ENCODE data around the gene SNRNP35.
"Not testable (repeated sequence)": the region's sequence is repeated elsewhere in the genome, so short reads cannot be mapped to it uniquely, and the experiment has no call there.

The SNRNP35 gene

GRCh38 chr12:123488539-123489230, 30.7 kb downstream of the SNRNP35 start:
- H3K4me3 ChIP-seq (ENCODE audit: low read depth, low read length): no peak overlapping the region

GRCh38 chr12:123489580-123489979, 31.6 kb downstream of the SNRNP35 start:
- no peak overlapping the region for H3K4me3 ChIP-seq (ENCODE audit: low read depth, low read length)

GRCh38 chr12:123490089-123490488, 32.1 kb downstream of the SNRNP35 start:
- no peak overlapping the region for H3K4me3 ChIP-seq (ENCODE audit: low read depth, low read length)

- no peak overlapping the region for H3K4me3 ChIP-seq (ENCODE audit: low read depth, low read length)
Measured at GRCh38 chr12:123491056-123491455, 33.1 kb downstream of the SNRNP35 start.

- H3K4me3 ChIP-seq (ENCODE audit: low read depth, low read length): no peak overlapping the region
Measured at GRCh38 chr12:123491481-123491880, 33.5 kb downstream of the SNRNP35 start.

GRCh38 chr12:123492339-123493039, 34.5 kb downstream of the SNRNP35 start:
- not testable (repeated sequence) for H3K4me3 ChIP-seq (ENCODE audit: low read depth, low read length)

GRCh38 chr12:123494124-123494851, 36.3 kb downstream of the SNRNP35 start:
- H3K4me3 ChIP-seq (ENCODE audit: low read depth, low read length): no peak overlapping the region

- H3K4me3 ChIP-seq (ENCODE audit: low read depth, low read length): no peak overlapping the region
Measured at GRCh38 chr12:123497065-123497464, 39.1 kb downstream of the SNRNP35 start.

- no peak overlapping the region for H3K4me3 ChIP-seq (ENCODE audit: low read depth, low read length)
Measured at GRCh38 chr12:123498126-123498825, 40.3 kb downstream of the SNRNP35 start.

GRCh38 chr12:123499332-123499731, 41.4 kb downstream of the SNRNP35 start:
- no peak overlapping the region for H3K4me3 ChIP-seq (ENCODE audit: low read depth, low read length)

- H3K4me3 ChIP-seq (ENCODE audit: low read depth, low read length): no peak overlapping the region
Measured at GRCh38 chr12:123502163-123502704, 44.3 kb downstream of the SNRNP35 start.

GRCh38 chr12:123506059-123506842, 48.3 kb downstream of the SNRNP35 start:
- no peak overlapping the region for H3K4me3 ChIP-seq (ENCODE audit: low read depth, low read length)

- H3K4me3 ChIP-seq (ENCODE audit: low read depth, low read length): no peak overlapping the region
Measured at GRCh38 chr12:123506843-123507236, 48.9 kb downstream of the SNRNP35 start.

GRCh38 chr12:123512838-123513665, 55.1 kb downstream of the SNRNP35 start:
- H3K4me3 ChIP-seq (ENCODE audit: low read depth, low read length): no peak overlapping the region

- H3K4me3 ChIP-seq (ENCODE audit: low read depth, low read length): no peak overlapping the region
Measured at GRCh38 chr12:123513805-123514204, 55.9 kb downstream of the SNRNP35 start.

- H3K4me3 ChIP-seq (ENCODE audit: low read depth, low read length): not testable (repeated sequence)
Measured at GRCh38 chr12:123514582-123515221, 56.8 kb downstream of the SNRNP35 start.

- no peak overlapping the region for H3K4me3 ChIP-seq (ENCODE audit: low read depth, low read length)
Measured at GRCh38 chr12:123516216-123516780, 58.4 kb downstream of the SNRNP35 start.

Data from iPS-11a (cell line).